ENCODE data around the gene HEATR1.
"Not testable (repeated sequence)": the region's sequence is repeated elsewhere in the genome, so short reads cannot be mapped to it uniquely, and the experiment has no call there.

The HEATR1 gene

GRCh38 chr1:236581528-236581927 is 22.8 kb downstream of the HEATR1 start:
- DNase-seq: no peak

GRCh38 chr1:236580404-236580803 is 23.9 kb downstream of the HEATR1 start:
- not testable (repeated sequence) for DNase-seq

- no peak for DNase-seq
Observed at GRCh38 chr1:236578661-236579060, 25.7 kb downstream of the HEATR1 start.

GRCh38 chr1:236577041-236577440 is 27.3 kb downstream of the HEATR1 start:
- DNase-seq: not testable (repeated sequence)

- DNase-seq: no peak
Observed at GRCh38 chr1:236576004-236576403, 28.3 kb downstream of the HEATR1 start.

- DNase-seq: no peak
Observed at GRCh38 chr1:236575523-236575922, 28.8 kb downstream of the HEATR1 start.

GRCh38 chr1:236568285-236568894 is 35.9 kb downstream of the HEATR1 start:
- DNase-seq: no peak

- no peak for DNase-seq
Observed at GRCh38 chr1:236565530-236565929, 38.8 kb downstream of the HEATR1 start.

- no peak for DNase-seq
Observed at GRCh38 chr1:236561976-236562375, 42.3 kb downstream of the HEATR1 start.

GRCh38 chr1:236560213-236560771 is 44.0 kb downstream of the HEATR1 start:
- no peak for DNase-seq

GRCh38 chr1:236558846-236559245 is 45.5 kb downstream of the HEATR1 start:
- no peak for DNase-seq

- no peak for DNase-seq
Observed at GRCh38 chr1:236558081-236558480, 46.2 kb downstream of the HEATR1 start.

- DNase-seq: no peak
Observed at GRCh38 chr1:236556606-236557005, 47.7 kb downstream of the HEATR1 start.

- DNase-seq: no peak
Observed at GRCh38 chr1:236553370-236553769, 50.9 kb downstream of the HEATR1 start.

GRCh38 chr1:236552901-236553300 is 51.4 kb downstream of the HEATR1 start:
- DNase-seq: no peak

GRCh38 chr1:236552096-236552495 is 52.2 kb downstream of the HEATR1 start:
- DNase-seq: no peak

GRCh38 chr1:236550961-236551851 is 53.1 kb downstream of the HEATR1 start:
- DNase-seq: no peak

GRCh38 chr1:236548452-236548851 is 55.9 kb downstream of the HEATR1 start:
- DNase-seq: no peak

- no peak for DNase-seq
Observed at GRCh38 chr1:236545621-236546169, 58.6 kb downstream of the HEATR1 start.

- no peak for DNase-seq
Observed at GRCh38 chr1:236543065-236543669, 61.1 kb downstream of the HEATR1 start.

- no peak for DNase-seq
Observed at GRCh38 chr1:236541710-236542109, 62.6 kb downstream of the HEATR1 start.

- DNase-seq: no peak
Observed at GRCh38 chr1:236540813-236541465, 63.4 kb downstream of the HEATR1 start.

GRCh38 chr1:236536540-236536939 is 67.8 kb downstream of the HEATR1 start:
- no peak for DNase-seq

Measured in right hindlimb (tissue), 1 donor.